HG03108 (cell line): ENCODE data around the gene LRRC41.
"Not testable (repeated sequence)": the region's sequence is repeated elsewhere in the genome, so short reads cannot be mapped to it uniquely, and the experiment has no call there.

Source experiments
- ATAC-seq: cut with Tn5 transposase; IDR thresholded peaks from one replicate; pipeline ENCODE4 v1.9.1; 2021; ENCODE audit warnings: moderate library complexity; ENCODE audit not compliant: unreplicated experiment

Gene LRRC41

DNA sequence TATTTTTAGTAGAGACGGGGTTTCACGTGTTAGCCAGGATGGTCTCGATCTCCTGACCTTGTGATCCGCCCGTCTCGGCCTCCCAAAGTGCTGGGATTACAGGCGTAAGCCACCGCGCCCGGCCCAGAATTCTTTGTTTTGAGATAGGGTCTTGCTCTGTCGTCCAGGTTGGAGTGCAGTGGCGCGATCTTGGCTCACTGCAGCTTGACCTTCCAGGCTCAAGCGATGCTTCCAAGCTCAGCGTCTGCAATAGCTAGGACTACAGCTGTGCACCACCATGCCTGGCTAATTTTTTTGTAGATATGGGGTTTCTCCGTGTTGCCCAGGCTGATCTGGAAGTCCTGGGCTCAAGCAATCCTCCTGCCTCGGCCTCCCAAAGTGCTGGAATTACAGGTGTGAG, 57.3 kb downstream of the LRRC41 start:
- ATAC-seq = not testable (repeated sequence)

GRCh38 chr1:46244656-46245371, 58.6 kb downstream of the LRRC41 start:
- no peak for ATAC-seq

DNA sequence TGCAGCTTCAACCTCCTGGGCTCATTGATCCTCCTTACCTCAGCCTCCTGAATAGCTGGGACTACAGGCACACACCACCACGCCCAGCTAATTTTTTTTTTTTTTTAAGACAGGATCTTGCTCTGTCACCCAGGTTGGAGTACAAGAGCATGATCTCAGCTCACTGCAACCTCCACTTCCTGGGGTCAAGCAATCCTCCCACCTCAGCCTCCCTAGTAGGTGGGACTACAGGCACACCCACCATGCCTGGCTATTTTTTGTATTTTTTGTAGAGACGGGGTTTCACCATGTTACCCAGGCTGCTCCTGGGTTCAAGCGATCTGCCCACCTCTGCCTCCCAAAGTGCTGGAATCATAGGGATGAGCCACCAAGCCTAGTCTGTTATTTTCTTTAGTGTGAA, 59.6 kb downstream of the LRRC41 start:
- ATAC-seq = not testable (repeated sequence)

DNA sequence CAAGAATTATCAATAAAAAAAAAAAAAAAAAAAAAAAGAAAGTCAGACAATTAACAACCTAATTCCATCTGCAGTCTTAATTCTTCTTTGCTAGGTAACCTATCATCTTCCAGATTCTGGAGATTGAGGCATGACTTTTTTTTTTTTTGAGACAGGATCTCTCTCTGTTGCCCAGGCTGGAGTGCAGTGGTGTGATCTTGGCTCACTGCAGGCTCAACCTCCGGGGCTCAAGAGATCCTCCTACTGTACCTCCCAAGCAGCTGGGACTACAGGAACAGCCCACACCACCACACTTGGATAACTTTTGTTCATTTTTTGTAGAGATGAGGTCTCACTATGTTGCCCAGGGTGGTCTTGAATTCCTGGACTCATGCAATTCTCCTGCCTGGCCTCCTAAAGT, 60.5 kb downstream of the LRRC41 start:
- ATAC-seq = no peak

- not testable (repeated sequence) for ATAC-seq
Measured at GRCh38 chr1:46241733-46242132, 61.7 kb downstream of the LRRC41 start.

DNA sequence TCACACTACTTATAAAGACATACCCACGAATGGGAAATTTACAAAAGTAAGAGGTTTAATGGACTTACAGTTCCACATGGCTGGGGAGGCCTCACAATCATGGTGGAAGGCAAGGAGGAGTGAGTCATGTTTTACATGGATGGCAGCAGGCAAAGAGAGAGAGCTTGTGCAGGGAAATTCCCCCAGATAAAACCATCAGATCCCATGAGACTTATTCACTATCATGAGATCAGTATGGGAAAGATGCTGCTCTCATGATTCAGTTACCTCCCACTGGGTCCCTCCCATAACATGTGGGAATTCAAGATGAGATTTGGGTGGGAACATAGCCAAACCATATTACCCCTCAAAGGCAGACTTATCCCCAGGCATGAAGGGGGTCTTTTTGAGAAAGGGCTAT, 64.6 kb downstream of the LRRC41 start:
- ATAC-seq = not testable (repeated sequence)

GRCh38 chr1:46236882-46237281, 66.5 kb downstream of the LRRC41 start:
- no peak for ATAC-seq

DNA sequence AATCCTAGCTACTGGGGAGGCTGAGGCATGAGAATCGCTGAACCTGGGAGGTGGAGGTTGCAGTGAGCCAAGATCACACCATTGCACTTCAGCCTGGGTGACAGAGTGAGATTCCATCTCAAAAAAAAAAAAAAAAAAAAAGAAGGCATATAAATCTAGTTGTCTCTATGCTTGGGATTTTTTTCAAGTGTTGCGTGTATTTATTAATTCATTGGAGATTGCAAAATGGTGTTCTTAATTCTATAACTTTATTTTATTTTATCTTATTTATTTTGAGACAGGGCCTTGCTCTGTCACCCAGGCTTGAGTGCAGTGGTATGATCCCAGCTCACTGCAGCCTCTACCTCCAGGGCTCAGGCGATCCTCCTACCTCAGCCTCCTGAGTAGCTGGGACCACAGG, 72.2 kb downstream of the LRRC41 start:
- ATAC-seq = not testable (repeated sequence)
